ENCODE data around the gene U2AF2. TPM values are rescaled to one million over a fixed set of nuclear protein-coding genes. Genes with fewer than 3 reads are reported as not detected.

The U2AF2 gene
- total and polyA plus RNA-seq, 9 of the 15 experiments (the other 6 are each of a cell fraction or from before 2014, with no cell fraction given): 3.0 to 331 (median 157) TPM

GRCh38 chr19:55643003-55643886 is 11.6 kb upstream of the U2AF2 start, which contains the start of gene ZNF581 (continued):
- no peak; the same call in 1 of the 2 replicates for TF ChIP-seq REST (IDR thresholded peaks at IDR 0.05; ENCODE audit: borderline replicate concordance)
- no peak for TF ChIP-seq REST (CRISPR knock-in tag; IDR thresholded peaks at IDR 0.05; ENCODE audit: low read depth)
- 0 out of 2 replicates have a peak, but pooled peaks have one; percentile 15 for TF ChIP-seq ZC3H11A (IDR thresholded peaks at IDR 0.05; ENCODE audit: low read depth, low read length)
- TF ChIP-seq FOSL1 (tag; conservative IDR thresholded peaks at IDR 0.05): no peak
- peak; percentile 84 for TF ChIP-seq EGR1 (conservative IDR thresholded peaks at IDR 0.05)
- no peak; the same call in 1 of the 2 replicates for TF ChIP-seq ZNF395 (CRISPR knock-in tag; IDR thresholded peaks at IDR 0.05)
- TF ChIP-seq NCOR1 (IDR thresholded peaks at IDR 0.05): 0 out of 2 replicates have a peak, but pooled peaks have one; percentile 16
- TF ChIP-seq RBM17 (IDR thresholded peaks at IDR 0.05; ENCODE audit: borderline replicate concordance, low read depth, low read length): no peak
- peak in 1 of 2 experiments; percentile 17; a peak in 2 of 4 replicates for TF ChIP-seq RCOR1 (IDR thresholded peaks at IDR 0.05; ENCODE audit: borderline replicate concordance in 1 of 2, low read depth in 2 of 2, low read length in 2 of 2)
- TF ChIP-seq NFYB (IDR thresholded peaks at IDR 0.05; ENCODE audit: extremely low read depth, insufficient read length): no peak
- peak; percentile 77 for TF ChIP-seq RBFOX2 (IDR thresholded peaks at IDR 0.05; ENCODE audit: low read depth, low read length)
- TF ChIP-seq ZNF644 (tag; IDR thresholded peaks at IDR 0.05; ENCODE audit: low read depth): no peak
- TF ChIP-seq GTF3C2 (IDR thresholded peaks at IDR 0.05; ENCODE audit: borderline replicate concordance, extremely low read depth, insufficient read length): no peak
- no peak for TF ChIP-seq PPARD (CRISPR knock-in tag; IDR thresholded peaks at IDR 0.05)

All from K562 (cell line).